NCI-H1105 treated with DMSO at 0.1 percent for 48 hours (cell line): Measurements from ENCODE around the gene ZMYND8.
"Not testable (repeated sequence)": the region's sequence is repeated elsewhere in the genome, so short reads cannot be mapped to it uniquely, and the experiment has no call there.

ENCODE experiments used
- DNase-seq: peaks from one replicate; lab custom pipeline; 2025; lab: John Stamatoyannopoulos, UW

ZMYND8 gene

GRCh38 chr20:47310729-47311128 is 45.8 kb downstream of the ZMYND8 start:
- no peak for DNase-seq

GRCh38 chr20:47309806-47310426 is 46.6 kb downstream of the ZMYND8 start:
- no peak for DNase-seq

GRCh38 chr20:47309394-47309793 is 47.1 kb downstream of the ZMYND8 start:
- no peak for DNase-seq

GRCh38 chr20:47307569-47307968 is 48.9 kb downstream of the ZMYND8 start:
- not testable (repeated sequence) for DNase-seq

- no peak for DNase-seq
These were observed 49.6 kb downstream of the ZMYND8 start for GRCh38 chr20:47306755-47307370.

- DNase-seq, result no peak
These were observed 50.4 kb downstream of the ZMYND8 start for GRCh38 chr20:47306095-47306494.

- no peak for DNase-seq
These were observed 50.8 kb downstream of the ZMYND8 start for GRCh38 chr20:47305667-47306066.

- DNase-seq, result peak; percentile 11
These were observed 52.2 kb downstream of the ZMYND8 start for GRCh38 chr20:47304287-47304686.

- no peak for DNase-seq
These were observed 52.8 kb downstream of the ZMYND8 start for GRCh38 chr20:47303736-47304135.

- DNase-seq, result no peak
These were observed 56.4 kb downstream of the ZMYND8 start for GRCh38 chr20:47300071-47300470.

- DNase-seq, result no peak
These were observed 57.9 kb downstream of the ZMYND8 start for GRCh38 chr20:47298624-47299023.

GRCh38 chr20:47297746-47298145 is 58.8 kb downstream of the ZMYND8 start:
- DNase-seq, result no peak

GRCh38 chr20:47296950-47297349 is 59.5 kb downstream of the ZMYND8 start:
- DNase-seq, result no peak

- no peak for DNase-seq
These were observed 60.5 kb downstream of the ZMYND8 start for GRCh38 chr20:47295921-47296426.

- DNase-seq, result no peak
These were observed 61.2 kb downstream of the ZMYND8 start for GRCh38 chr20:47295129-47295813.

GRCh38 chr20:47293631-47294030 is 62.9 kb downstream of the ZMYND8 start:
- no peak for DNase-seq

- no peak for DNase-seq
These were observed 63.9 kb downstream of the ZMYND8 start for GRCh38 chr20:47292581-47292980.

GRCh38 chr20:47290666-47291430 is 65.7 kb downstream of the ZMYND8 start:
- no peak for DNase-seq

- no peak for DNase-seq
These were observed 66.5 kb downstream of the ZMYND8 start for GRCh38 chr20:47290008-47290407.

- no peak for DNase-seq
These were observed 67.4 kb downstream of the ZMYND8 start for GRCh38 chr20:47289096-47289495.

GRCh38 chr20:47288530-47288929 is 68.0 kb downstream of the ZMYND8 start:
- DNase-seq, result not testable (repeated sequence)

- DNase-seq, result no peak
These were observed 68.8 kb downstream of the ZMYND8 start for GRCh38 chr20:47287609-47288144.
